ENCODE measurements around the gene WIPI1.

Gene WIPI1

GRCh38 chr17:68462381-68463210 is 5.3 kb upstream of the WIPI1 start:
- peak; percentile 82 for DNase-seq

GRCh38 chr17:68461589-68461988 is 4.3 kb upstream of the WIPI1 start:
- in situ Hi-C loops (cut with MboI; ENCODE audit: low pct_unique_long_range_greater_than_20kb, low sequenced_read_pairs) = no loop called here
- DNase-seq = no peak

More at GRCh38 chr17:68462381-68463210, 5.3 kb upstream of the WIPI1 start:
- in situ Hi-C loops (cut with MboI; ENCODE audit: low pct_unique_long_range_greater_than_20kb, low sequenced_read_pairs) = no loop called here

GRCh38 chr17:68461122-68461539 is 3.8 kb upstream of the WIPI1 start:
- in situ Hi-C loops (cut with MboI; ENCODE audit: low pct_unique_long_range_greater_than_20kb, low sequenced_read_pairs) = no loop called here
- DNase-seq = no peak

GRCh38 chr17:68460715-68461114 is 3.4 kb upstream of the WIPI1 start:
- no peak for DNase-seq
- in situ Hi-C loops (cut with MboI; ENCODE audit: low pct_unique_long_range_greater_than_20kb, low sequenced_read_pairs) = no loop called here

- DNase-seq = no peak
- in situ Hi-C loops (cut with MboI; ENCODE audit: low pct_unique_long_range_greater_than_20kb, low sequenced_read_pairs) = no loop called here
These were observed 2.9 kb upstream of the WIPI1 start for GRCh38 chr17:68460146-68460545.

GRCh38 chr17:68459037-68459639 is 1.8 kb upstream of the WIPI1 start:
- DNase-seq = no peak
- in situ Hi-C loops (cut with MboI; ENCODE audit: low pct_unique_long_range_greater_than_20kb, low sequenced_read_pairs) = no loop called here

GRCh38 chr17:68458260-68459036 is 1.2 kb upstream of the WIPI1 start:
- DNase-seq = no peak
- in situ Hi-C loops (cut with MboI; ENCODE audit: low pct_unique_long_range_greater_than_20kb, low sequenced_read_pairs) = no loop called here

GRCh38 chr17:68457539-68458259 is 403 bp upstream of the WIPI1 start:
- DNase-seq = peak; percentile 99
- in situ Hi-C loops (cut with MboI; ENCODE audit: low pct_unique_long_range_greater_than_20kb, low sequenced_read_pairs) = no loop called here

GRCh38 chr17:68456339-68457167 is 743 bp downstream of the WIPI1 start:
- no peak for DNase-seq
- in situ Hi-C loops (cut with MboI; ENCODE audit: low pct_unique_long_range_greater_than_20kb, low sequenced_read_pairs) = no loop called here

- in situ Hi-C loops (cut with MboI; ENCODE audit: low pct_unique_long_range_greater_than_20kb, low sequenced_read_pairs) = no loop called here
- DNase-seq = no peak
These were observed 1.4 kb downstream of the WIPI1 start for GRCh38 chr17:68455901-68456338.

- in situ Hi-C loops (cut with MboI; ENCODE audit: low pct_unique_long_range_greater_than_20kb, low sequenced_read_pairs) = no loop called here
- no peak for DNase-seq
These were observed 3.2 kb downstream of the WIPI1 start for GRCh38 chr17:68453991-68454665.

GRCh38 chr17:68452724-68453290 is 4.5 kb downstream of the WIPI1 start:
- no peak for DNase-seq
- in situ Hi-C loops (cut with MboI; ENCODE audit: low pct_unique_long_range_greater_than_20kb, low sequenced_read_pairs) = no loop called here

- no peak for DNase-seq
- in situ Hi-C loops (cut with MboI; ENCODE audit: low pct_unique_long_range_greater_than_20kb, low sequenced_read_pairs) = no loop called here
These were observed 5.5 kb downstream of the WIPI1 start for GRCh38 chr17:68451670-68452354.

- in situ Hi-C loops (cut with MboI; ENCODE audit: low pct_unique_long_range_greater_than_20kb, low sequenced_read_pairs) = no loop called here
- no peak for DNase-seq
These were observed 6.5 kb downstream of the WIPI1 start for GRCh38 chr17:68450801-68451200.

- DNase-seq = no peak
- in situ Hi-C loops (cut with MboI; ENCODE audit: low pct_unique_long_range_greater_than_20kb, low sequenced_read_pairs) = no loop called here
These were observed 6.9 kb downstream of the WIPI1 start for GRCh38 chr17:68450391-68450790.

GRCh38 chr17:68449021-68449739 is 8.1 kb downstream of the WIPI1 start:
- in situ Hi-C loops (cut with MboI; ENCODE audit: low pct_unique_long_range_greater_than_20kb, low sequenced_read_pairs) = loop anchor here (25.0 kb wide), 2 partner anchors 187 to 287 kb away; no protein-coding TSS in a partner anchor
- no peak for DNase-seq

Measured in KBM-7 (cell line).